GM21367 (cell line): ENCODE data around the gene NFE2L1.
"Not testable (repeated sequence)": the region's sequence is repeated elsewhere in the genome, so short reads cannot be mapped to it uniquely, and the experiment has no call there.

Experiments
- ATAC-seq: cut with Tn5 transposase; IDR thresholded peaks from one replicate; pipeline ENCODE4 v1.9.1; 2021; ENCODE audit not compliant: unreplicated experiment

The NFE2L1 gene

GRCh38 chr17:48022901-48023300 is 25.3 kb upstream of the NFE2L1 start:
- ATAC-seq: no peak

GRCh38 chr17:48023400-48024148 is 24.6 kb upstream of the NFE2L1 start:
- ATAC-seq: no peak

GRCh38 chr17:48024149-48025039 is 23.8 kb upstream of the NFE2L1 start:
- no peak for ATAC-seq

- no peak for ATAC-seq
Measured at GRCh38 chr17:48025040-48025903, 22.9 kb upstream of the NFE2L1 start.

GRCh38 chr17:48025904-48026501 is 22.2 kb upstream of the NFE2L1 start:
- no peak for ATAC-seq

GRCh38 chr17:48026502-48027321 is 21.4 kb upstream of the NFE2L1 start:
- no peak for ATAC-seq

- ATAC-seq: no peak
Measured at GRCh38 chr17:48027322-48027981, 20.7 kb upstream of the NFE2L1 start.

GRCh38 chr17:48028736-48029135 is 19.4 kb upstream of the NFE2L1 start:
- no peak for ATAC-seq

- ATAC-seq: no peak
Measured at GRCh38 chr17:48030531-48030930, 17.6 kb upstream of the NFE2L1 start.

- no peak for ATAC-seq
Measured at GRCh38 chr17:48031966-48032365, 16.2 kb upstream of the NFE2L1 start.

GRCh38 chr17:48034734-48035133 is 13.4 kb upstream of the NFE2L1 start:
- not testable (repeated sequence) for ATAC-seq

- ATAC-seq: no peak
Measured at GRCh38 chr17:48036693-48037035, 11.5 kb upstream of the NFE2L1 start.

- no peak for ATAC-seq
Measured at GRCh38 chr17:48037036-48037837, 10.9 kb upstream of the NFE2L1 start, which contains the start of gene COPZ2. TSS of gene COPZ2 (minus strand) at chr17:48037797. CDS start at chr17:48037777, 20 bp downstream.

GRCh38 chr17:48037838-48038323 is 10.3 kb upstream of the NFE2L1 start:
- ATAC-seq: no peak

- ATAC-seq: no peak
Measured at GRCh38 chr17:48038687-48039086, 9.5 kb upstream of the NFE2L1 start.

GRCh38 chr17:48043176-48043575 is 5.0 kb upstream of the NFE2L1 start:
- ATAC-seq: no peak

- no peak for ATAC-seq
Measured at GRCh38 chr17:48044851-48045250, 3.3 kb upstream of the NFE2L1 start.

GRCh38 chr17:48045316-48046001 is 2.7 kb upstream of the NFE2L1 start:
- no peak for ATAC-seq
